ENCODE measurements around the gene DCDC2C. TPM values are rescaled to one million over a fixed set of nuclear protein-coding genes. Genes with fewer than 3 reads are reported as not detected.

Gene DCDC2C
- total and polyA plus RNA-seq, 2 of the 4 experiments (the other 2 are of a cell fraction) = not detected

- Histone ChIP-seq H3K23ac (ENCODE audit: low read depth, low read length) (no peak overlapping the region), H3K18ac (ENCODE audit: low read depth, low read length) (no peak overlapping the region), H4K91ac (ENCODE audit: insufficient read depth, low read depth, low read length) (no peak overlapping the region), H3K9ac (ENCODE audit: low read depth, low read length) (no peak overlapping the region), H2BK5ac (ENCODE audit: low read depth, low read length, poor library complexity, severe bottlenecking) (no peak overlapping the region), H3K36me3 (ENCODE audit: control insufficient read depth, insufficient read depth, low read length) (no peaks in the 10 kb centered on the region), H4K8ac (ENCODE audit: low read depth in 2 of 2, low read length in 2 of 2) (no peak overlapping the region), H2AK9ac (replicated peaks; ENCODE audit: low read depth, low read length, poor library complexity) (peak overlapping the region; percentile 22), H3K9me3 (ENCODE audit: control insufficient read depth, insufficient read depth, low read length) (no peaks in the 10 kb centered on the region), H3K79me1 (ENCODE audit: low read depth in 1 of 2, low read length in 2 of 2) (no peaks in the 10 kb centered on the region), H3K56ac (ENCODE audit: extremely low read depth, insufficient read depth, low read length) (no peak overlapping the region), H3K4me1 (ENCODE audit: control insufficient read depth, insufficient read depth, low read length) (peaks cover 12% of the 10 kb centered on the region; the same call in 1 of the 2 replicates), H3K4me3 (ENCODE audit: insufficient read depth, low read depth, low read length) (no peak overlapping the region), H2BK15ac (ENCODE audit: low read depth, low read length) (no peak overlapping the region), H4K5ac (ENCODE audit: low read depth, low read length) (no peak overlapping the region), H3K27me3 (ENCODE audit: control insufficient read depth, insufficient read depth, low read length) (no peaks in the 10 kb centered on the region; the same call in 1 of the 2 replicates), H3K4me2 (ENCODE audit: low read depth, low read length) (no peak overlapping the region), H4K20me1 (ENCODE audit: insufficient read depth, low read length) (no peaks in the 10 kb centered on the region), H2AFZ (replicated peaks; ENCODE audit: low read length, poor library complexity) (no peak overlapping the region), H2AK5ac (ENCODE audit: low read depth, low read length) (no peak overlapping the region), H3K27ac (ENCODE audit: insufficient read depth, low read length) (no peak overlapping the region), H3K4ac (ENCODE audit: low read depth, low read length) (no peak overlapping the region), H3K14ac (replicated peaks; ENCODE audit: low read depth, low read length) (no peak overlapping the region), H3K9me1 (ENCODE audit: insufficient read depth, low read length) (no peaks in the 10 kb centered on the region), H2BK20ac (ENCODE audit: low read depth, low read length) (no peak overlapping the region), H2BK120ac (ENCODE audit: low read depth, low read length) (no peak overlapping the region)
- POLR2A ChIA-PET (ENCODE audit: unreplicated experiment) = no interaction called here
- no peak for DNase-seq
- intact Hi-C loops (cut with micrococcal nuclease) = no loop called here
- ATAC-seq (ENCODE audit: low read depth) = no peak
- BruUV-seq (replicated peaks) = no TSS peak
- CTCF ChIA-PET = no interaction called here
- dilution Hi-C loops (cut with HindIII; ENCODE audit: low sequenced_read_pairs, unreplicated experiment) = no loop called here
- in situ Hi-C loops (cut with MboI; ENCODE audit: low sequenced_read_pairs) = loop anchor here (25.0 kb wide), 1 partner anchor 1800 kb away; no protein-coding TSS in a partner anchor
- WGBS, 2 experiments (ENCODE audit: extremely low coverage in 2 of 2, insufficient read length in 1 of 2) = no CpG with 5 or more reads among the region's 6 CpGs
- no peak for TF ChIP-seq RFX5 (IDR thresholded peaks at IDR 0.05; ENCODE audit: low read depth, low read length)
- TF ChIP-seq POLR2A (IDR thresholded peaks at IDR 0.05; ENCODE audit: low read depth, low read length) = no peak
- TF ChIP-seq CEBPB (IDR thresholded peaks at IDR 0.05; ENCODE audit: low read depth, low read length) = no peak
- no peak for TF ChIP-seq FOS (IDR thresholded peaks at IDR 0.05; ENCODE audit: low read depth, low read length)
- no peak for TF ChIP-seq SMC3 (IDR thresholded peaks at IDR 0.05; ENCODE audit: low read depth, low read length)
- TF ChIP-seq USF2 (IDR thresholded peaks at IDR 0.05; ENCODE audit: low read depth, low read length) = no peak
- no peak for TF ChIP-seq RAD21 (IDR thresholded peaks at IDR 0.05; ENCODE audit: low read length)
- no peak for TF ChIP-seq CHD1 (IDR thresholded peaks at IDR 0.05; ENCODE audit: low read depth, low read length)
- no peak for TF ChIP-seq CTCF (conservative IDR thresholded peaks at IDR 0.05; ENCODE audit: low read depth, low read length)
- TF ChIP-seq MAFK (IDR thresholded peaks at IDR 0.05; ENCODE audit: low read depth, low read length) = no peak
- no peak for TF ChIP-seq ELK1 (IDR thresholded peaks at IDR 0.05; ENCODE audit: borderline replicate concordance, low read depth, low read length)
- TF ChIP-seq RCOR1 (IDR thresholded peaks at IDR 0.05; ENCODE audit: insufficient replicate concordance, low read length) = no peak
- no peak for TF ChIP-seq MXI1 (IDR thresholded peaks at IDR 0.05; ENCODE audit: borderline replicate concordance, low read depth, low read length)
- no peak for TF ChIP-seq MAZ (IDR thresholded peaks at IDR 0.05; ENCODE audit: borderline replicate concordance, low read depth, low read length)
- TF ChIP-seq NFE2L2 (IDR thresholded peaks at IDR 0.05; ENCODE audit: low read depth, low read length) = no peak
- no peak for TF ChIP-seq BHLHE40 (IDR thresholded peaks at IDR 0.05; ENCODE audit: low read depth, low read length)
These were observed 41.1 kb upstream of the DCDC2C start for GRCh38 chr2:3662239-3662638.
